Endodermal cell (in vitro differentiated cells): ENCODE measurements around the gene MRPS27. TPM values are rescaled to one million over a fixed set of nuclear protein-coding genes. Genes with fewer than 3 reads are reported as not detected.

ENCODE experiments used
- DNase-seq: peaks from one replicate; pipeline ENCODE4 v3.0.0-alpha.2; 2017
- H3K27ac ChIP-seq: 2 replicates; pipeline ENCODE4 v1.5.1; 2013; ENCODE audit warnings: mild to moderate bottlenecking, low read depth, low read length, moderate library complexity
- H3K27me3 ChIP-seq: 2 replicates; pipeline ENCODE4 v1.6.1; 2013; ENCODE audit warnings: mild to moderate bottlenecking, low read length, moderate library complexity; ENCODE audit not compliant: insufficient read depth, control insufficient read depth, poor library complexity, severe bottlenecking
- H3K36me3 ChIP-seq: 2 replicates; pipeline ENCODE4 v1.7.0; 2013; ENCODE audit warnings: mild to moderate bottlenecking, low read length, moderate library complexity; ENCODE audit not compliant: control insufficient read depth, insufficient read depth
- H3K4me1 ChIP-seq: one replicate; pipeline ENCODE4 v1.7.0; 2013; ENCODE audit warnings: low read length; ENCODE audit not compliant: control insufficient read depth, insufficient read depth
- H3K4me3 ChIP-seq: 2 replicates; pipeline ENCODE4 v1.5.1; 2013; ENCODE audit warnings: mild to moderate bottlenecking, low read length, moderate library complexity
- H3K9ac ChIP-seq: 2 replicates; pipeline ENCODE4 v1.6.1; 2013; ENCODE audit warnings: mild to moderate bottlenecking, low read length, moderate library complexity; ENCODE audit not compliant: poor library complexity, severe bottlenecking; ENCODE audit errors: extremely low read depth
- H3K9me3 ChIP-seq: 2 replicates; pipeline ENCODE4 v1.6.1; 2013; ENCODE audit warnings: mild to moderate bottlenecking, low read length, moderate library complexity; ENCODE audit not compliant: control insufficient read depth
- H3K27ac Mint-ChIP-seq: 2 replicates; pipeline ENCODE4 v1.8.0; 2020; ENCODE audit warnings: mixed read lengths
- H3K27me3 Mint-ChIP-seq: 2 replicates; pipeline ENCODE4 v1.8.0; 2021; ENCODE audit warnings: mild to moderate bottlenecking, mixed read lengths; ENCODE audit not compliant: insufficient read depth
- H3K36me3 Mint-ChIP-seq: 2 replicates; pipeline ENCODE4 v1.8.0; 2020; ENCODE audit warnings: low read depth, mixed read lengths
- H3K4me1 Mint-ChIP-seq: 2 replicates; pipeline ENCODE4 v1.8.0; 2020; ENCODE audit warnings: mixed read lengths
- H3K4me3 Mint-ChIP-seq: 2 replicates; pipeline ENCODE4 v1.8.0; 2020; ENCODE audit warnings: mild to moderate bottlenecking, moderate library complexity, mixed read lengths
- H3K9me3 Mint-ChIP-seq: 2 replicates; pipeline ENCODE4 v1.8.0; 2020; ENCODE audit warnings: mild to moderate bottlenecking, mixed read lengths
- CTCF ChIP-seq: fragments of 200-600 bp; sonication (generic); conservative IDR thresholded peaks from 2 replicates; pipeline ENCODE4 v1.5.0; 2021; ENCODE audit warnings: antibody characterized with exemption, mild to moderate bottlenecking
- WGBS, 2 experiments: methylation state at CpG; one replicate each; pipeline versions ENCODE4 v1.1.5 to v1.1.7; 2013; ENCODE audit warnings: missing lambda C conversion rate in 2 of 2, mixed read lengths in 1 of 2; ENCODE audit not compliant: insufficient coverage in 1 of 2, insufficient read length in 1 of 2; 5-methylcytosine and 5-hydroxymethylcytosine counted together
- total RNA-seq, 2 donors: library from RNA; stranded (reverse); fragmentation: NEBNext Ultra II Directional in 1 of 2; extraction: Animal tissue kit (Norgen Biotek cat#: 25700) in 1 of 2; gene quantifications; 2 replicates in 1 of 2; 3 replicates in 1 of 2; pipeline ENCODE4 v1.2.1, GENCODE V29; 2021

MRPS27 gene
- total RNA-seq, 2 donors from 2014 or later: 55.2 to 80.8 TPM

- no peak for TF ChIP-seq CTCF
- no peak overlapping the region for H3K27ac ChIP-seq
- H3K27me3 ChIP-seq: no peaks in the 10 kb centered on the region
- H3K4me3 Mint-ChIP-seq: no peak overlapping the region
- H3K36me3 ChIP-seq: peaks cover 32% of the 10 kb centered on the region
- no peak overlapping the region for H3K27ac Mint-ChIP-seq
- no peak overlapping the region for H3K4me3 ChIP-seq
- no peaks in the 10 kb centered on the region for H3K9me3 Mint-ChIP-seq
- no peak overlapping the region for H3K9ac ChIP-seq
- no peaks in the 10 kb centered on the region for H3K4me1 Mint-ChIP-seq
- no peaks in the 10 kb centered on the region for H3K4me1 ChIP-seq
- no peaks in the 10 kb centered on the region for H3K9me3 ChIP-seq
- peaks cover 13% of the 10 kb centered on the region for H3K36me3 Mint-ChIP-seq
- no peaks in the 10 kb centered on the region for H3K27me3 Mint-ChIP-seq
- no peak for DNase-seq
- 100% methylated on average over 2 of the region's 2 CpGs for WGBS, 2 experiments
Observed at GRCh38 chr5:72283358-72283757, 36.7 kb downstream of the MRPS27 start.

- Histone ChIP-seq H3K36me3 (peaks cover 30% of the 10 kb centered on the region), H3K4me1 (no peaks in the 10 kb centered on the region), H3K27ac (no peak overlapping the region), H3K27me3 (no peaks in the 10 kb centered on the region), H3K4me3 (no peak overlapping the region), H3K9me3 (no peaks in the 10 kb centered on the region), H3K9ac (no peak overlapping the region)
- Mint-ChIP-seq H3K36me3 (peaks cover 12% of the 10 kb centered on the region), H3K4me3 (no peak overlapping the region), H3K4me1 (no peaks in the 10 kb centered on the region), H3K27ac (no peak overlapping the region), H3K9me3 (no peaks in the 10 kb centered on the region), H3K27me3 (no peaks in the 10 kb centered on the region)
- no peak for TF ChIP-seq CTCF
- DNase-seq: no peak
- WGBS, 2 experiments: 87 to 100% methylated on average over 2 of the region's 2 CpGs
Observed at GRCh38 chr5:72282878-72283277, 37.2 kb downstream of the MRPS27 start.

- H3K27ac ChIP-seq: no peak overlapping the region
Observed at GRCh38 chr5:72281764-72282499, 38.1 kb downstream of the MRPS27 start.

More at GRCh38 chr5:72281764-72282499, 38.1 kb downstream of the MRPS27 start:
- no peak overlapping the region for H3K27ac Mint-ChIP-seq
- no peaks in the 10 kb centered on the region for H3K4me1 ChIP-seq
- H3K27me3 Mint-ChIP-seq: no peaks in the 10 kb centered on the region
- peaks cover 6% of the 10 kb centered on the region for H3K9me3 Mint-ChIP-seq
- H3K36me3 ChIP-seq: peaks cover 30% of the 10 kb centered on the region
- H3K4me1 Mint-ChIP-seq: no peaks in the 10 kb centered on the region
- H3K36me3 Mint-ChIP-seq: peaks cover 16% of the 10 kb centered on the region
- no peak overlapping the region for H3K4me3 Mint-ChIP-seq
- no peaks in the 10 kb centered on the region for H3K9me3 ChIP-seq
- H3K27me3 ChIP-seq: no peaks in the 10 kb centered on the region
- no peak overlapping the region for H3K9ac ChIP-seq
- no peak overlapping the region for H3K4me3 ChIP-seq
- TF ChIP-seq CTCF: no peak
- DNase-seq: no peak
- WGBS, 2 experiments: 89% methylated on average over 3 of the region's 3 CpGs; no CpG with 5 or more reads in 1 of the 2 experiments
